Neural cell (in vitro differentiated cells): ENCODE measurements around the gene GSK3B.

Experiments
- EP300 ChIP-seq: fragments of 450-650 bp; conservative IDR thresholded peaks from 2 replicates; pipeline ENCODE4 v1.6.1; 2014; ENCODE audit warnings: antibody characterized with exemption, mild to moderate bottlenecking, moderate library complexity; ENCODE audit not compliant: poor library complexity, severe bottlenecking
- EZH2 ChIP-seq: fragments of 200-600, 300-800 bp; shearing (Covaris generic), sonication (generic); IDR thresholded peaks from 2 replicates; pipeline ENCODE4 v1.6.1; 2014; ENCODE audit warnings: antibody characterized with exemption, low read length, borderline replicate concordance, mild to moderate bottlenecking; ENCODE audit not compliant: insufficient read depth, poor library complexity, severe bottlenecking
- MXI1 ChIP-seq: fragments of 450-650 bp; conservative IDR thresholded peaks from 2 replicates; pipeline ENCODE4 v1.6.1; 2014; ENCODE audit warnings: antibody characterized with exemption, mild to moderate bottlenecking; ENCODE audit not compliant: poor library complexity, severe bottlenecking
- POLR2AphosphoS5 ChIP-seq: IDR thresholded peaks from 2 replicates; pipeline ENCODE4 v1.6.1; 2012
- RAD21 ChIP-seq: fragments of 450-650 bp; conservative IDR thresholded peaks from 2 replicates; pipeline ENCODE4 v1.6.1; 2014; ENCODE audit warnings: antibody characterized with exemption, mild to moderate bottlenecking, moderate library complexity
- SMC3 ChIP-seq: fragments of 450-650 bp; conservative IDR thresholded peaks from 2 replicates; pipeline ENCODE4 v1.6.1; 2014; ENCODE audit warnings: antibody characterized with exemption, mild to moderate bottlenecking, moderate library complexity; ENCODE audit not compliant: poor library complexity
- TAF1 ChIP-seq: IDR thresholded peaks from 2 replicates; pipeline ENCODE4 v1.6.1; 2012; ENCODE audit warnings: low read depth
- TF ChIP-seq, protein P1 (sequence below): fragments of 450-650 bp; IDR thresholded peaks from 2 replicates; pipeline ENCODE4 v1.5.1; 2014; ENCODE audit warnings: antibody characterized with exemption, mild to moderate bottlenecking, moderate library complexity; ENCODE audit not compliant: poor library complexity, severe bottlenecking
- TF ChIP-seq, protein P2 (sequence below): IDR thresholded peaks from 2 replicates; pipeline ENCODE4 v1.6.1; 2012; ENCODE audit warnings: borderline replicate concordance

GRCh38 chr3:120024103-120024502 is 70.1 kb downstream of the GSK3B start:
- no peak for TF ChIP-seq POLR2AphosphoS5
- TF ChIP-seq EP300, result no peak
- TF ChIP-seq, protein P1, sequence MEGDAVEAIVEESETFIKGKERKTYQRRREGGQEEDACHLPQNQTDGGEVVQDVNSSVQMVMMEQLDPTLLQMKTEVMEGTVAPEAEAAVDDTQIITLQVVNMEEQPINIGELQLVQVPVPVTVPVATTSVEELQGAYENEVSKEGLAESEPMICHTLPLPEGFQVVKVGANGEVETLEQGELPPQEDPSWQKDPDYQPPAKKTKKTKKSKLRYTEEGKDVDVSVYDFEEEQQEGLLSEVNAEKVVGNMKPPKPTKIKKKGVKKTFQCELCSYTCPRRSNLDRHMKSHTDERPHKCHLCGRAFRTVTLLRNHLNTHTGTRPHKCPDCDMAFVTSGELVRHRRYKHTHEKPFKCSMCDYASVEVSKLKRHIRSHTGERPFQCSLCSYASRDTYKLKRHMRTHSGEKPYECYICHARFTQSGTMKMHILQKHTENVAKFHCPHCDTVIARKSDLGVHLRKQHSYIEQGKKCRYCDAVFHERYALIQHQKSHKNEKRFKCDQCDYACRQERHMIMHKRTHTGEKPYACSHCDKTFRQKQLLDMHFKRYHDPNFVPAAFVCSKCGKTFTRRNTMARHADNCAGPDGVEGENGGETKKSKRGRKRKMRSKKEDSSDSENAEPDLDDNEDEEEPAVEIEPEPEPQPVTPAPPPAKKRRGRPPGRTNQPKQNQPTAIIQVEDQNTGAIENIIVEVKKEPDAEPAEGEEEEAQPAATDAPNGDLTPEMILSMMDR, result no peak
- TF ChIP-seq, protein P2, sequence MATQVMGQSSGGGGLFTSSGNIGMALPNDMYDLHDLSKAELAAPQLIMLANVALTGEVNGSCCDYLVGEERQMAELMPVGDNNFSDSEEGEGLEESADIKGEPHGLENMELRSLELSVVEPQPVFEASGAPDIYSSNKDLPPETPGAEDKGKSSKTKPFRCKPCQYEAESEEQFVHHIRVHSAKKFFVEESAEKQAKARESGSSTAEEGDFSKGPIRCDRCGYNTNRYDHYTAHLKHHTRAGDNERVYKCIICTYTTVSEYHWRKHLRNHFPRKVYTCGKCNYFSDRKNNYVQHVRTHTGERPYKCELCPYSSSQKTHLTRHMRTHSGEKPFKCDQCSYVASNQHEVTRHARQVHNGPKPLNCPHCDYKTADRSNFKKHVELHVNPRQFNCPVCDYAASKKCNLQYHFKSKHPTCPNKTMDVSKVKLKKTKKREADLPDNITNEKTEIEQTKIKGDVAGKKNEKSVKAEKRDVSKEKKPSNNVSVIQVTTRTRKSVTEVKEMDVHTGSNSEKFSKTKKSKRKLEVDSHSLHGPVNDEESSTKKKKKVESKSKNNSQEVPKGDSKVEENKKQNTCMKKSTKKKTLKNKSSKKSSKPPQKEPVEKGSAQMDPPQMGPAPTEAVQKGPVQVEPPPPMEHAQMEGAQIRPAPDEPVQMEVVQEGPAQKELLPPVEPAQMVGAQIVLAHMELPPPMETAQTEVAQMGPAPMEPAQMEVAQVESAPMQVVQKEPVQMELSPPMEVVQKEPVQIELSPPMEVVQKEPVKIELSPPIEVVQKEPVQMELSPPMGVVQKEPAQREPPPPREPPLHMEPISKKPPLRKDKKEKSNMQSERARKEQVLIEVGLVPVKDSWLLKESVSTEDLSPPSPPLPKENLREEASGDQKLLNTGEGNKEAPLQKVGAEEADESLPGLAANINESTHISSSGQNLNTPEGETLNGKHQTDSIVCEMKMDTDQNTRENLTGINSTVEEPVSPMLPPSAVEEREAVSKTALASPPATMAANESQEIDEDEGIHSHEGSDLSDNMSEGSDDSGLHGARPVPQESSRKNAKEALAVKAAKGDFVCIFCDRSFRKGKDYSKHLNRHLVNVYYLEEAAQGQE, result no peak
- no peak for TF ChIP-seq SMC3
- no peak for TF ChIP-seq MXI1
- TF ChIP-seq TAF1, result no peak
- no peak for TF ChIP-seq EZH2
- TF ChIP-seq RAD21, result no peak
